Heart left ventricle (tissue), 13 donors: ENCODE data around the gene TRUB1.

Experiments used
- CTCF ChIP-seq, 12 donors: fragments of 200-600 bp; sonication (generic) in 4 of 12; IDR thresholded peaks; one replicate each; pipeline versions ENCODE4 v1.5.0 to v1.8.0; 2018 to 2022; ENCODE audit warnings: antibody characterized with exemption in 12 of 12, mild to moderate bottlenecking in 5 of 12
- POLR2A ChIP-seq, 2 donors: fragments of 450-650 bp; IDR thresholded peaks; one replicate each; pipeline ENCODE4 v1.6.1; 2017; ENCODE audit warnings: antibody characterized with exemption in 2 of 2, mild to moderate bottlenecking in 2 of 2, moderate library complexity in 2 of 2
- donor health status: ischemic (EF 13 %, LVEDD 7.1; RV severe dilation, severe dysfunction).
- donor health status: DM: no; HTN: yes; CAD: no.
- donor health status: DM: no; HTN: no; CAD: no.
- donor health status: ischemic (EF 25% LVEDD 6.9; RV normal size, moderate dysfunction).
- donor health status: ischemic (EF 25% LVEDD 5.7; RV mildly dilated, moderate dysfunction).
- donor health status: ischemic (EF 35%, LVEDD 5.7; RV mildly dilated, moderate dysfunction).
- donor health status: nonischemic (EF 11% LVEDD 7.7; RV severe dilation, severe dysfunction).
- donor health status: DM: yes; HTN: yes; CAD: no.
- donor health status: PGD.
- donor health status: ischemic (EF 29% LVEDD 5.4; RV normal size, mild dysfunction).
- donor health status: nonischemic (EF 23%, LVEDD 6.1; RV moderate dilation, normal function).

- TF ChIP-seq CTCF (IDR thresholded peaks at IDR 0.05), result no peak
- no peak for TF ChIP-seq POLR2A (IDR thresholded peaks at IDR 0.05)
Observed at GRCh38 chr10:114925587-114926586, 12.1 kb upstream of the TRUB1 start.
